OCI-LY7 (cell line): Measurements from ENCODE around the gene C14orf39. TPM values are rescaled to one million over a fixed set of nuclear protein-coding genes. Genes with fewer than 3 reads are reported as not detected.

Experiments
- BruUV-seq: library from RNA; stranded (reverse); fragments of 400-500 nt; replicated peaks from 2 replicates; lab custom pipeline; 2021; lab: Mats Ljungman, UMichigan
- CTCF ChIA-PET: fragments of 300-600 bp; sonication (Branson Sonifier 250); formaldehyde crosslinking; loops from one replicate; lab custom pipeline; 2022; ENCODE audit warnings: antibody characterized with exemption; ENCODE audit not compliant: unreplicated experiment; lab: Charles Lee
- POLR2A ChIA-PET: fragments of 300-600 bp; sonication (Branson Sonifier 250); formaldehyde crosslinking; loops from one replicate; lab custom pipeline; 2022; ENCODE audit warnings: antibody characterized with exemption; lab: Charles Lee
- DNase-seq: peaks from one replicate; pipeline ENCODE4 v3.0.0-alpha.2; 2015; ENCODE audit warnings: low spot score
- H2AFZ ChIP-seq: fragments of 200-600 bp; sonication (generic), shearing (Covaris generic); 2 replicates; pipeline ENCODE4 v1.6.1; 2014; ENCODE audit warnings: mild to moderate bottlenecking, antibody characterized with exemption, low read length, moderate library complexity
- H3K27ac ChIP-seq: fragments of 200-600 bp; sonication (generic); 2 replicates; pipeline ENCODE4 v1.5.1; 2014; ENCODE audit warnings: mixed run types, low read depth, mild to moderate bottlenecking, moderate library complexity, low read length, inconsistent platforms; ENCODE audit not compliant: poor library complexity, severe bottlenecking
- H3K36me3 ChIP-seq: fragments of 200-600 bp; sonication (generic); 2 replicates; pipeline ENCODE4 v1.6.1; 2014; ENCODE audit warnings: mild to moderate bottlenecking, antibody characterized with exemption, low read length, moderate library complexity, mixed read lengths; ENCODE audit not compliant: insufficient read depth
- H3K4me1 ChIP-seq: fragments of 200-600 bp; sonication (generic); 2 replicates; pipeline ENCODE4 v1.5.1; 2014; ENCODE audit warnings: mild to moderate bottlenecking, low read length; ENCODE audit not compliant: insufficient read depth, poor library complexity, severe bottlenecking
- H3K4me2 ChIP-seq: fragments of 200-600 bp; sonication (generic); 2 replicates; pipeline ENCODE4 v1.6.1; 2014; ENCODE audit warnings: mild to moderate bottlenecking, low read length
- H3K4me3 ChIP-seq: fragments of 200-600 bp; sonication (generic); 2 replicates; pipeline ENCODE4 v1.5.1; 2014; ENCODE audit warnings: mild to moderate bottlenecking, low read depth, low read length; ENCODE audit not compliant: poor library complexity, severe bottlenecking
- H3K79me2 ChIP-seq: fragments of 200-600 bp; sonication (generic); 2 replicates; pipeline ENCODE4 v1.6.1; 2016; ENCODE audit warnings: low read depth, mild to moderate bottlenecking, low read length, moderate library complexity, mixed read lengths; ENCODE audit not compliant: insufficient read depth
- H3K9me2 ChIP-seq: fragments of 200-600 bp; sonication (generic); 2 replicates; pipeline ENCODE4 v1.6.1; 2016; ENCODE audit warnings: mild to moderate bottlenecking, low read length, mixed read lengths; ENCODE audit not compliant: insufficient read depth
- H3K9me3 ChIP-seq: fragments of 200-600 bp; sonication (generic); 2 replicates; pipeline ENCODE4 v1.6.1; 2014; ENCODE audit warnings: mild to moderate bottlenecking, mixed run types, low read length, mixed read lengths
- H4K20me1 ChIP-seq: fragments of 200-600 bp; sonication (generic); 2 replicates; pipeline ENCODE4 v1.6.1; 2014; ENCODE audit warnings: mild to moderate bottlenecking, antibody characterized with exemption, low read length, moderate library complexity, mixed read lengths; ENCODE audit not compliant: insufficient read depth
- EZH2phosphoT487 ChIP-seq: fragments of 200-600 bp; sonication (generic); IDR thresholded peaks from 2 replicates; pipeline ENCODE4 v1.6.1; 2018; ENCODE audit warnings: low read depth, borderline replicate concordance, mild to moderate bottlenecking, mixed run types, antibody characterized with exemption, low read length, moderate library complexity, mixed read lengths
- intact Hi-C: fragments of 100-400 bp; cut with micrococcal nuclease; formaldehyde crosslinking; loops from one replicate; pipeline ENCODE4 v1.10.0; 2022; ENCODE audit not compliant: unreplicated experiment
- total RNA-seq, 2 experiments: library from RNA; depleted of rRNA in 1 of 2; stranded (reverse); fragments of >200 nt in 1 of 2; shearing (Covaris generic) in 1 of 2; gene quantifications; 2 replicates each; pipeline ENCODE4 v1.2.3, GENCODE V29; 2014 to 2022
- TF ChIP-seq, protein P1 (sequence below): fragments of 200-600 bp; sonication (generic); conservative IDR thresholded peaks from 2 replicates; pipeline ENCODE4 v1.5.1; 2014; ENCODE audit warnings: mild to moderate bottlenecking, antibody characterized with exemption, low read length, moderate library complexity, mixed read lengths

The C14orf39 gene
- total RNA-seq, 2 experiments from 2014 or later = not detected

DNA sequence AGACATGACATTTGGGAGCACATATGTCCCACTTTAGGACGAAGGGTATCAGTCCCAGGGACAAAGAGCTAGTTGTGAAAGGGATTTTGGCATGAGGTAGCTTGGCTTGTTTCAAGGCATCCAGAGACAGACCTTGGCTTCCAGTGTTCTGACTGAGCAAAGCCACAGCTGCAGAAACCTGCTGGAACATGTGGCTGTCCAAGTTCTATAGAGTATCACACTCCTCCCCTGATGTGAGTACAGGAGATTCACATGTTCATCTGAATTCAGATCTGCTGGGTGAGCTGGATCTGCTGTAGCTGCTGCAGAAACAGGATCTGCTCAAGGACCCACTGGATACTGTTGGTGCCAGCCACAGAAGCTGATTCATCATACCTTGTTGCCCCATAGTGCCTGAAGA lies 10.1 kb upstream of the C14orf39 start:
- no peaks in the 10 kb centered on the region for H3K9me3 ChIP-seq
- no peak for TF ChIP-seq EZH2phosphoT487
- TF ChIP-seq, protein P1, sequence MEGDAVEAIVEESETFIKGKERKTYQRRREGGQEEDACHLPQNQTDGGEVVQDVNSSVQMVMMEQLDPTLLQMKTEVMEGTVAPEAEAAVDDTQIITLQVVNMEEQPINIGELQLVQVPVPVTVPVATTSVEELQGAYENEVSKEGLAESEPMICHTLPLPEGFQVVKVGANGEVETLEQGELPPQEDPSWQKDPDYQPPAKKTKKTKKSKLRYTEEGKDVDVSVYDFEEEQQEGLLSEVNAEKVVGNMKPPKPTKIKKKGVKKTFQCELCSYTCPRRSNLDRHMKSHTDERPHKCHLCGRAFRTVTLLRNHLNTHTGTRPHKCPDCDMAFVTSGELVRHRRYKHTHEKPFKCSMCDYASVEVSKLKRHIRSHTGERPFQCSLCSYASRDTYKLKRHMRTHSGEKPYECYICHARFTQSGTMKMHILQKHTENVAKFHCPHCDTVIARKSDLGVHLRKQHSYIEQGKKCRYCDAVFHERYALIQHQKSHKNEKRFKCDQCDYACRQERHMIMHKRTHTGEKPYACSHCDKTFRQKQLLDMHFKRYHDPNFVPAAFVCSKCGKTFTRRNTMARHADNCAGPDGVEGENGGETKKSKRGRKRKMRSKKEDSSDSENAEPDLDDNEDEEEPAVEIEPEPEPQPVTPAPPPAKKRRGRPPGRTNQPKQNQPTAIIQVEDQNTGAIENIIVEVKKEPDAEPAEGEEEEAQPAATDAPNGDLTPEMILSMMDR = no peak
- no peak for DNase-seq
- no peak overlapping the region for H2AFZ ChIP-seq
- ChIA-PET CTCF (no interaction called here), POLR2A (interaction anchor here (0.6 to 1.0 kb wide), 2 partner anchors 26 to 107 kb away, joined by 3 read pairs; no protein-coding TSS in a partner anchor)
- no TSS peak for BruUV-seq
- no peaks in the 10 kb centered on the region for H3K36me3 ChIP-seq
- intact Hi-C loops = no loop called here
- no peaks in the 10 kb centered on the region for H3K4me1 ChIP-seq
- no peak overlapping the region for H3K4me3 ChIP-seq
- no peak overlapping the region for H3K27ac ChIP-seq
- H3K9me2 ChIP-seq = no peaks in the 10 kb centered on the region; the same call in 1 of the 2 replicates
- no peaks in the 10 kb centered on the region for H4K20me1 ChIP-seq
- H3K79me2 ChIP-seq = no peaks in the 10 kb centered on the region
- no peak overlapping the region for H3K4me2 ChIP-seq

DNA sequence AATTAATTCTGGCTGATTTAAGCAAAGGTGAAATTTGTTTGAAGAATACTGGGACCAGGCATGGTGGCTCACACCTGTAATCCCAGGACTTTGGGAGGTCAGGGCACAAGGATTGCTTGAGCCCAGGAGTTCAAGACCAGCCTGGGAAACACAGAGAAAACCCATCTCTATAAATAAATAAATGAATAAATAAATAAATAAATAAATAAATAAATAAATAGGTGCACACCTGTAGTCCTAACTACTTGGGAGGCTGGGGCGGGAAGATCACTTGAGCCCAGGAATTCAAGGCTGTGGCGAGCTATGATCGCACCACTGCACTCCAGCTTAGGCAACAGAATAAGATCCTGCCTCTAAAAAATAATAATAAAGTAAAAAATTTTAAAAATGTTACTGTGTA lies 4.4 kb upstream of the C14orf39 start:
- Histone ChIP-seq H4K20me1 (no peaks in the 10 kb centered on the region), H3K4me3 (no peak overlapping the region), H3K36me3 (no peaks in the 10 kb centered on the region), H3K4me2 (no peak overlapping the region), H3K9me3 (no peaks in the 10 kb centered on the region), H3K4me1 (no peaks in the 10 kb centered on the region), H3K79me2 (no peaks in the 10 kb centered on the region), H3K9me2 (no peaks in the 10 kb centered on the region), H3K27ac (no peak overlapping the region), H2AFZ (no peak overlapping the region)
- no peak for DNase-seq
- intact Hi-C loops = no loop called here
- BruUV-seq = no TSS peak
- TF ChIP-seq, protein P1 = no peak
- no peak for TF ChIP-seq EZH2phosphoT487
- CTCF ChIA-PET = no interaction called here
- POLR2A ChIA-PET = no interaction called here

DNA sequence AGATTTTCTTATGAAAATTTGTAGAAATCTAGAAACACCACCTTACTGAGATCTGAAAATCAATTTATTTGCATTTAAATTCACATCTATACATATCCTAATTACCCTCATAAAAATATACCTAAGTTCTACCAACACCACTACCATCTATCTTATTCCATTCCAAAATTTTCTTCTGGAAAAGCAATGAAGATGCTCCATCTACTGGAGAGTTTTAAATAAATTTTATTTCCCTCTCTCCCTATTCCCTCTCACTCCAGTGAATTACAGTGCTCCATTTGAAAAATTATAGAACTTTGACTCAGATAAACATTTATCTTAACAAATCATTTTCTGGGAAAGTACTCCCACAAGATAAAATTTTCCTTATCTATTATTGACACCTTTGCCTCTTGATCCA lies 2.3 kb upstream of the C14orf39 start:
- no peaks in the 10 kb centered on the region for H3K9me2 ChIP-seq
- H3K9me3 ChIP-seq = no peaks in the 10 kb centered on the region
- CTCF ChIA-PET = no interaction called here
- no peak overlapping the region for H3K27ac ChIP-seq
- H3K4me1 ChIP-seq = no peaks in the 10 kb centered on the region
- POLR2A ChIA-PET = no interaction called here
- no peaks in the 10 kb centered on the region for H3K79me2 ChIP-seq
- H2AFZ ChIP-seq = no peak overlapping the region
- H3K4me2 ChIP-seq = no peak overlapping the region
- no TSS peak for BruUV-seq
- H3K4me3 ChIP-seq = no peak overlapping the region
- no peaks in the 10 kb centered on the region for H4K20me1 ChIP-seq
- H3K36me3 ChIP-seq = no peaks in the 10 kb centered on the region
- intact Hi-C loops = no loop called here
- DNase-seq = no peak
- TF ChIP-seq, protein P1 = peak; percentile 49
- TF ChIP-seq EZH2phosphoT487 = no peak
